HG02642 (cell line): ENCODE measurements around the gene CLN3.
"Not testable (repeated sequence)": the region's sequence is repeated elsewhere in the genome, so short reads cannot be mapped to it uniquely, and the experiment has no call there.

Source experiments
- ATAC-seq: cut with Tn5 transposase; IDR thresholded peaks from one replicate; pipeline ENCODE4 v1.9.1; 2021; ENCODE audit warnings: mild to moderate bottlenecking; ENCODE audit not compliant: unreplicated experiment, poor library complexity

The CLN3 gene

GRCh38 chr16:28514246-28514645 lies 22.4 kb upstream of the CLN3 start:
- ATAC-seq = no peak

GRCh38 chr16:28513484-28514181 lies 21.8 kb upstream of the CLN3 start:
- no peak for ATAC-seq

GRCh38 chr16:28511801-28512789 lies 20.2 kb upstream of the CLN3 start:
- ATAC-seq = no peak

- no peak for ATAC-seq
These were observed 19.2 kb upstream of the CLN3 start for GRCh38 chr16:28511031-28511430.

- no peak for ATAC-seq
These were observed 13.7 kb upstream of the CLN3 start for GRCh38 chr16:28505489-28506137.

GRCh38 chr16:28504707-28505404 lies 13.0 kb upstream of the CLN3 start:
- ATAC-seq = no peak

GRCh38 chr16:28503470-28504259 lies 11.8 kb upstream of the CLN3 start:
- ATAC-seq = no peak

- ATAC-seq = no peak
These were observed 10.4 kb upstream of the CLN3 start for GRCh38 chr16:28502290-28502689.

- no peak for ATAC-seq
These were observed 9.7 kb upstream of the CLN3 start for GRCh38 chr16:28501258-28502232.

- ATAC-seq = not testable (repeated sequence)
These were observed 8.8 kb upstream of the CLN3 start for GRCh38 chr16:28500476-28501180.

- ATAC-seq = no peak
These were observed 8.0 kb upstream of the CLN3 start for GRCh38 chr16:28499854-28500253.

GRCh38 chr16:28498666-28499381 lies 7.0 kb upstream of the CLN3 start:
- no peak for ATAC-seq

GRCh38 chr16:28497861-28498599 lies 6.2 kb upstream of the CLN3 start:
- ATAC-seq = no peak

GRCh38 chr16:28497386-28497785 lies 5.5 kb upstream of the CLN3 start:
- no peak for ATAC-seq

- no peak for ATAC-seq
These were observed 5.0 kb upstream of the CLN3 start for GRCh38 chr16:28496844-28497243.
